ENCODE data around the gene SRBD1.

The SRBD1 gene

DNA sequence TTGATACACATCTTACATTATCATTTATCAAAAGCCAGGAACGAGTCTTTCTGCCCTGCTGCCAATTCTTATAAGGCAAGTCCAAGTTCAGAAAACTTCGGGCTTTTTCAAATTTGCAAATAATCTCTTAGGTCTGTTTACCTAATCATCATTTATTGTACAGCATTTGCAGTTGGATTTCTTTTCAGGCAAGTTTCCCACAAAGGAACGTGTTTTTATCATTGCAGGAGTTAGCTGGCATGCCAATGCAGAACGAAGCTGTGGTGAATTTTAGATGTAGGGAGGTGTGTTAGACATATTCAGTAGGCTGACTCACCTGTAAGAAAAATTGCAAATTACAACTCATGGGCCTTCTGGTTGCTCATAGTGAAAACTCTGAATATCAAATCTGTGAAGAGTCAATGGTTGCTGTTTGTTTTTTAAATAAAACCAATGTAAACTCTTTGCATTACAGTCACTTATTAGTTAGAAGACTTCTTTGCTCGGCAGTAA, 209.6 kb downstream of the SRBD1 start:
- H2BK15ac ChIP-seq (ENCODE audit: low read depth, poor library complexity, severe bottlenecking): no peak overlapping the region
- 95% methylated on average over 5 of the region's 5 CpGs for WGBS
- DNase-seq: no peak

GRCh38 chr2:45399040-45399784, 211.9 kb downstream of the SRBD1 start:
- no peak overlapping the region for H3K9ac ChIP-seq (ENCODE audit: low read length)
- no peak overlapping the region for H4K8ac ChIP-seq (ENCODE audit: low read length)
- H4K91ac ChIP-seq (ENCODE audit: low read length): no peak overlapping the region
- peaks cover 2% of the 10 kb centered on the region for H3K4me1 ChIP-seq (ENCODE audit: control insufficient read depth, insufficient read depth, low read depth, low read length)
- H3K4ac ChIP-seq (ENCODE audit: low read depth in 1 of 2, low read length in 2 of 2): no peak overlapping the region
- H3K79me1 ChIP-seq (replicated peaks; ENCODE audit: low read length, poor library complexity, severe bottlenecking): no peaks in the 10 kb centered on the region
- H3K27ac ChIP-seq (ENCODE audit: low read length, poor library complexity, severe bottlenecking): no peak overlapping the region
- no peak overlapping the region for H3K4me2 ChIP-seq (ENCODE audit: low read length, poor library complexity, severe bottlenecking)
- H2BK15ac ChIP-seq (ENCODE audit: low read depth, poor library complexity, severe bottlenecking): no peak overlapping the region
- H3K18ac ChIP-seq (ENCODE audit: low read depth in 1 of 2, low read length in 2 of 2): no peak overlapping the region
- H3K4me3 ChIP-seq (ENCODE audit: insufficient read depth in 1 of 2, low read depth in 1 of 2, low read length in 2 of 2): no peak overlapping the region
- no peak overlapping the region for H3K23ac ChIP-seq (ENCODE audit: low read length in 2 of 2)
- no peak overlapping the region for H2BK5ac ChIP-seq (ENCODE audit: low read depth, low read length, poor library complexity, severe bottlenecking)
- no peak overlapping the region for H2AFZ ChIP-seq (ENCODE audit: low read depth, low read length)
- H3K36me3 ChIP-seq (ENCODE audit: control insufficient read depth in 1 of 2, insufficient read depth in 2 of 2, low read depth in 1 of 2, low read length in 2 of 2): no peaks in the 10 kb centered on the region
- H2AK5ac ChIP-seq (ENCODE audit: low read length, severe bottlenecking): no peak overlapping the region
- H2BK120ac ChIP-seq (ENCODE audit: low read depth, low read length): no peak overlapping the region
- H3K14ac ChIP-seq (ENCODE audit: low read length in 2 of 2): no peak overlapping the region
- no peak overlapping the region for H2BK12ac ChIP-seq (ENCODE audit: low read length in 2 of 2)
- WGBS: 100% methylated on average over 1 of the region's 3 CpGs
- DNase-seq: no peak
- H3K9me3 ChIP-seq (ENCODE audit: control insufficient read depth, low read length): no peaks in the 10 kb centered on the region
- no peaks in the 10 kb centered on the region for H3K27me3 ChIP-seq (ENCODE audit: control insufficient read depth in 1 of 2, insufficient read depth in 1 of 2, low read length in 2 of 2)

More for the DNA sequence above, 209.6 kb downstream of the SRBD1 start:
- Histone ChIP-seq H3K18ac (ENCODE audit: low read depth in 1 of 2, low read length in 2 of 2) (no peak overlapping the region), H2AFZ (ENCODE audit: low read depth, low read length) (no peak overlapping the region), H3K9me3 (ENCODE audit: control insufficient read depth, low read length) (no peaks in the 10 kb centered on the region), H3K14ac (ENCODE audit: low read length in 2 of 2) (no peak overlapping the region), H3K4me1 (ENCODE audit: control insufficient read depth, insufficient read depth, low read depth, low read length) (no peaks in the 10 kb centered on the region), H3K9ac (ENCODE audit: low read length) (no peak overlapping the region), H2BK5ac (ENCODE audit: low read depth, low read length, poor library complexity, severe bottlenecking) (no peak overlapping the region), H3K4ac (ENCODE audit: low read depth in 1 of 2, low read length in 2 of 2) (no peak overlapping the region), H2BK120ac (ENCODE audit: low read depth, low read length) (no peak overlapping the region), H2AK5ac (ENCODE audit: low read length, severe bottlenecking) (no peak overlapping the region), H3K4me3 (ENCODE audit: insufficient read depth in 1 of 2, low read depth in 1 of 2, low read length in 2 of 2) (no peak overlapping the region), H4K91ac (ENCODE audit: low read length) (no peak overlapping the region), H3K36me3 (ENCODE audit: control insufficient read depth in 1 of 2, insufficient read depth in 2 of 2, low read depth in 1 of 2, low read length in 2 of 2) (no peaks in the 10 kb centered on the region), H2BK12ac (ENCODE audit: low read length in 2 of 2) (no peak overlapping the region), H3K27ac (ENCODE audit: low read length, poor library complexity, severe bottlenecking) (no peak overlapping the region), H3K4me2 (ENCODE audit: low read length, poor library complexity, severe bottlenecking) (no peak overlapping the region), H3K23ac (ENCODE audit: low read length in 2 of 2) (no peak overlapping the region), H4K8ac (ENCODE audit: low read length) (no peak overlapping the region), H3K79me1 (replicated peaks; ENCODE audit: low read length, poor library complexity, severe bottlenecking) (no peaks in the 10 kb centered on the region), H3K27me3 (ENCODE audit: control insufficient read depth in 1 of 2, insufficient read depth in 1 of 2, low read length in 2 of 2) (no peaks in the 10 kb centered on the region)

DNA sequence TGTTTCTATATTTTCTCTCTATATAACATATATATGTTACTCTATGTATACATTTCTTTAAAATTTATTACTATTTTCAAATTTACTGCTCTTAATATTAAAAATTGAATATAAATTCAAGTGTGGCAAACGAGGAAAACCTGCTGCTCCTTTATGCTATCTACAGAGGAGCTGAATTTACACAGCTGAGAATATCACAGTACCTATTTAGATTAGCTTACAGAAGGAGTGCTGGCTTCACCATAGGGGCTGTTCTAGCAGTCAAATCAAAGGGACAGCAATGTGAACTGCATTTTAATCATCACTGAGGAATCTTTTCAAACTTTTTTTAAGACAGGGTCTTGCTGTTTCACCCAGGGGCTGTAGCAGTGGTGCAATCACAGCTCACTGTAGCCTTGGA, 213.8 kb downstream of the SRBD1 start:
- no CpG with 5 or more reads among the region's 1 CpG for whole genome bisulfite sequencing
- H3K4me2 ChIP-seq (ENCODE audit: low read length, poor library complexity, severe bottlenecking): no peak overlapping the region
- no peak overlapping the region for H3K27ac ChIP-seq (ENCODE audit: low read length, poor library complexity, severe bottlenecking)

DNA sequence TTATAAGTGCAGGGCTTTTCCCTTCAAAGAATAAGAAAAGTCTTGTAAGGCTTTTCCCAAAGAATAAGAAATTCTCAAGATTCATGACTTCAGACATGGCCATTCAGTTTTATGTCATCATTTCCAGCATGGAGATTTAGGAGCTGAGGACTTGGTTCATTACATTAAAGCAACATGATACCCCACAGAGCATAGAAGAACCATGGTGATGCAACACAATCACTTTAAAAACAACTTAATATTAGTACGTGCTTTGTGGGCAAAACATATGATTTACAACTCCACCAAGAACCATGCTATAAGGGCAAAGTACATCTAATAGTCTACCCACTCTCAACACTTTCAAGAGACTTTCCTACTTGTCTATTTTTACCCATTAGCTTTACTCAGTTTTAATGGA, 214.4 kb downstream of the SRBD1 start:
- Histone ChIP-seq H2BK12ac (ENCODE audit: low read length in 2 of 2) (no peak overlapping the region), H3K23ac (ENCODE audit: low read length in 2 of 2) (no peak overlapping the region), H3K27me3 (ENCODE audit: control insufficient read depth in 1 of 2, insufficient read depth in 1 of 2, low read length in 2 of 2) (no peaks in the 10 kb centered on the region), H3K14ac (ENCODE audit: low read length in 2 of 2) (no peak overlapping the region), H4K91ac (ENCODE audit: low read length) (no peak overlapping the region), H3K9ac (ENCODE audit: low read length) (no peak overlapping the region), H3K36me3 (ENCODE audit: control insufficient read depth in 1 of 2, insufficient read depth in 2 of 2, low read depth in 1 of 2, low read length in 2 of 2) (peaks cover 0 to 12% of the 10 kb centered on the region in 2 experiments), H3K18ac (ENCODE audit: low read depth in 1 of 2, low read length in 2 of 2) (no peak overlapping the region), H3K4me3 (ENCODE audit: insufficient read depth in 1 of 2, low read depth in 1 of 2, low read length in 2 of 2) (no peak overlapping the region), H2AK5ac (ENCODE audit: low read length, severe bottlenecking) (no peak overlapping the region), H3K4me2 (ENCODE audit: low read length, poor library complexity, severe bottlenecking) (no peak overlapping the region), H3K27ac (ENCODE audit: low read length, poor library complexity, severe bottlenecking) (no peak overlapping the region), H3K79me1 (replicated peaks; ENCODE audit: low read length, poor library complexity, severe bottlenecking) (no peaks in the 10 kb centered on the region), H2AFZ (ENCODE audit: low read depth, low read length) (no peak overlapping the region), H3K4me1 (ENCODE audit: control insufficient read depth, insufficient read depth, low read depth, low read length) (peaks cover 2% of the 10 kb centered on the region), H2BK15ac (ENCODE audit: low read depth, poor library complexity, severe bottlenecking) (no peak overlapping the region), H4K8ac (ENCODE audit: low read length) (no peak overlapping the region), H3K4ac (ENCODE audit: low read depth in 1 of 2, low read length in 2 of 2) (no peak overlapping the region), H3K9me3 (ENCODE audit: control insufficient read depth, low read length) (no peaks in the 10 kb centered on the region), H2BK5ac (ENCODE audit: low read depth, low read length, poor library complexity, severe bottlenecking) (no peak overlapping the region), H2BK120ac (ENCODE audit: low read depth, low read length) (no peak overlapping the region)
- WGBS: 93% methylated on average over 1 of the region's 1 CpG
- no peak for DNase-seq

More for the DNA sequence above, 213.8 kb downstream of the SRBD1 start:
- Histone ChIP-seq H2BK15ac (ENCODE audit: low read depth, poor library complexity, severe bottlenecking) (no peak overlapping the region), H4K91ac (ENCODE audit: low read length) (no peak overlapping the region), H3K9ac (ENCODE audit: low read length) (no peak overlapping the region), H3K23ac (ENCODE audit: low read length in 2 of 2) (peak overlapping the region in 1 of 2 experiments; percentile 71), H2BK120ac (ENCODE audit: low read depth, low read length) (no peak overlapping the region), H2BK12ac (ENCODE audit: low read length in 2 of 2) (no peak overlapping the region), H3K14ac (ENCODE audit: low read length in 2 of 2) (no peak overlapping the region), H3K36me3 (ENCODE audit: control insufficient read depth in 1 of 2, insufficient read depth in 2 of 2, low read depth in 1 of 2, low read length in 2 of 2) (peaks cover 0 to 6% of the 10 kb centered on the region in 2 experiments), H3K4ac (ENCODE audit: low read depth in 1 of 2, low read length in 2 of 2) (no peak overlapping the region), H2AK5ac (ENCODE audit: low read length, severe bottlenecking) (no peak overlapping the region), H4K8ac (ENCODE audit: low read length) (no peak overlapping the region), H3K79me1 (replicated peaks; ENCODE audit: low read length, poor library complexity, severe bottlenecking) (no peaks in the 10 kb centered on the region), H3K9me3 (ENCODE audit: control insufficient read depth, low read length) (no peaks in the 10 kb centered on the region), H2BK5ac (ENCODE audit: low read depth, low read length, poor library complexity, severe bottlenecking) (no peak overlapping the region), H3K4me3 (ENCODE audit: insufficient read depth in 1 of 2, low read depth in 1 of 2, low read length in 2 of 2) (no peak overlapping the region), H3K27me3 (ENCODE audit: control insufficient read depth in 1 of 2, insufficient read depth in 1 of 2, low read length in 2 of 2) (no peaks in the 10 kb centered on the region), H3K18ac (ENCODE audit: low read depth in 1 of 2, low read length in 2 of 2) (no peak overlapping the region), H3K4me1 (ENCODE audit: control insufficient read depth, insufficient read depth, low read depth, low read length) (peaks cover 2% of the 10 kb centered on the region), H2AFZ (ENCODE audit: low read depth, low read length) (no peak overlapping the region)
- DNase-seq: no peak
